AG04450 (cell line): ENCODE measurements around the gene PHYH. TPM values are rescaled to one million over a fixed set of nuclear protein-coding genes. Genes with fewer than 3 reads are reported as not detected.

Experiments used
- CTCF ChIA-PET: fragments of 300-600, 350-600 bp; formaldehyde crosslinking; extraction: SDS; loops from one replicate; lab custom pipeline; 2022; ENCODE audit warnings: antibody characterized with exemption, inconsistent platforms; lab: Charles Lee
- POLR2A ChIA-PET: fragments of 350-600 bp; formaldehyde crosslinking; extraction: SDS; loops from one replicate; lab custom pipeline; 2021; ENCODE audit warnings: antibody characterized with exemption, inconsistent platforms; lab: Yijun Ruan, JAX
- DNase-seq: peaks from one replicate; pipeline ENCODE4 v3.0.0-alpha.2; 2011; ENCODE audit warnings: low read depth, low spot score
- H3K27ac ChIP-seq: one replicate; pipeline ENCODE4 v1.5.1; 2012; ENCODE audit warnings: low read depth, low read length, control low read depth
- H3K27me3 ChIP-seq: one replicate; pipeline ENCODE4 v1.6.0; 2012; ENCODE audit warnings: low read length; ENCODE audit not compliant: control insufficient read depth, insufficient read depth
- H3K4me3 ChIP-seq: 2 replicates; pipeline ENCODE4 v1.5.1; 2011; ENCODE audit warnings: mild to moderate bottlenecking, low read depth, low read length, control low read depth
- H3K9me3 ChIP-seq: 2 replicates; pipeline ENCODE4 v1.5.1; 2012; ENCODE audit warnings: low read length; ENCODE audit not compliant: control insufficient read depth, insufficient read depth
- CTCF ChIP-seq: IDR thresholded peaks from 2 replicates; pipeline ENCODE4 v1.5.1; 2011; ENCODE audit warnings: low read depth, low read length, control low read depth, inconsistent platforms
- polyA plus RNA-seq: library from polyadenylated mRNA; depleted of rRNA; stranded (reverse); fragments of >200 nt; gene quantifications from 2 replicates; pipeline ENCODE4 v1.2.3, GENCODE V29; 2011

The PHYH gene
- polyA plus RNA-seq, 1 experiment: 16.7 TPM

GRCh38 chr10:13268310-13268709 is 31.6 kb downstream of the PHYH start:
- Histone ChIP-seq H3K27me3 (no peaks in the 10 kb centered on the region), H3K27ac (no peak overlapping the region), H3K4me3 (no peak overlapping the region), H3K9me3 (no peaks in the 10 kb centered on the region)
- POLR2A ChIA-PET: interaction anchor here (0.6 kb wide), 2 partner anchors 17 to 1781 kb away, joined by 3 to 12 read pairs; no protein-coding TSS in a partner anchor
- CTCF ChIA-PET: interaction anchor here (1.0 to 1.3 kb wide), 2 partner anchors 8 to 35 kb away, joined by 3 read pairs; no protein-coding TSS in a partner anchor
- no peak for TF ChIP-seq CTCF
- no peak for DNase-seq

GRCh38 chr10:13263591-13263990 is 36.3 kb downstream of the PHYH start:
- H3K4me3 ChIP-seq: no peak overlapping the region
- CTCF ChIA-PET: no interaction called here
- H3K27ac ChIP-seq: no peak overlapping the region
- no peaks in the 10 kb centered on the region for H3K27me3 ChIP-seq
- POLR2A ChIA-PET: no interaction called here
- no peak for TF ChIP-seq CTCF
- H3K9me3 ChIP-seq: 0 out of 2 replicates have a peak, but pooled peaks cover 3% of the 10 kb centered on the region
- DNase-seq: no peak

GRCh38 chr10:13262433-13262832 is 37.4 kb downstream of the PHYH start:
- no peak for TF ChIP-seq CTCF
- Histone ChIP-seq H3K4me3 (no peak overlapping the region), H3K27ac (no peak overlapping the region), H3K27me3 (no peaks in the 10 kb centered on the region), H3K9me3 (0 out of 2 replicates have a peak, but pooled peaks cover 3% of the 10 kb centered on the region)
- ChIA-PET CTCF (no interaction called here), POLR2A (no interaction called here)
- no peak for DNase-seq

GRCh38 chr10:13257621-13258140 is 42.2 kb downstream of the PHYH start:
- TF ChIP-seq CTCF: no peak
- Histone ChIP-seq H3K4me3 (no peak overlapping the region), H3K27ac (no peak overlapping the region), H3K9me3 (0 out of 2 replicates have a peak, but pooled peaks cover 3% of the 10 kb centered on the region), H3K27me3 (peaks cover 3% of the 10 kb centered on the region)
- ChIA-PET CTCF (no interaction called here), POLR2A (no interaction called here)
- DNase-seq: no peak

GRCh38 chr10:13256627-13257026 is 43.2 kb downstream of the PHYH start:
- peaks cover 3% of the 10 kb centered on the region for H3K27me3 ChIP-seq
- no peak overlapping the region for H3K4me3 ChIP-seq
- CTCF ChIA-PET: no interaction called here
- no peak for DNase-seq
- H3K27ac ChIP-seq: no peak overlapping the region
- POLR2A ChIA-PET: no interaction called here
- 0 out of 2 replicates have a peak, but pooled peaks cover 3% of the 10 kb centered on the region for H3K9me3 ChIP-seq
- TF ChIP-seq CTCF: no peak
